IPS-15b (cell line): ENCODE measurements around the gene SLC16A10.
"Not testable (repeated sequence)": the region's sequence is repeated elsewhere in the genome, so short reads cannot be mapped to it uniquely, and the experiment has no call there.

Experiments
- H3K27me3 ChIP-seq: one replicate; pipeline ENCODE4 v1.6.1; 2013; ENCODE audit warnings: low read length; ENCODE audit not compliant: control insufficient read depth, insufficient read depth
- H3K36me3 ChIP-seq: one replicate; pipeline ENCODE4 v1.6.1; 2013; ENCODE audit warnings: low read length; ENCODE audit not compliant: control insufficient read depth, insufficient read depth
- H3K4me1 ChIP-seq: one replicate; pipeline ENCODE4 v1.6.1; 2013; ENCODE audit warnings: mild to moderate bottlenecking, low read length; ENCODE audit not compliant: control insufficient read depth, insufficient read depth
- H3K4me3 ChIP-seq: one replicate; pipeline ENCODE4 v1.5.1; 2013; ENCODE audit warnings: low read depth, low read length
- H3K9ac ChIP-seq: one replicate; pipeline ENCODE4 v1.6.1; 2013; ENCODE audit warnings: low read depth, mild to moderate bottlenecking, low read length
- H3K9me3 ChIP-seq: one replicate; pipeline ENCODE4 v1.6.1; 2013; ENCODE audit warnings: mild to moderate bottlenecking, low read length; ENCODE audit not compliant: control insufficient read depth, insufficient read depth

SLC16A10 gene

DNA sequence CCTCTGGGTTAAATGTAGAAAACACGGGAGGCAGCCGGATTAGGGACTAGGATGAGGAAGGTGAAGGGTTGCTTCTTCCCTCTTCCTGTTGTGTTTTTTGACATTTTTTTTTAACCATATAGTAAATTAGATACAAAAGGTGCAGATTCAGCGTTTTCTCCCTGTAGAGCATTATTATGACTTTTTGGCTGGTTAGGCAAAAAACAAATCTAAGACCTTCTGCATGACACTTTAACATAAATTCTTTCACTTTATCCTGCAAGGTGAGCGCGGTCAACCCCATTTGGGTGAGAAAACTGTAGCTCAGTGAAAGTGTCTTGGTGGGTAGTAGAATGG lies 1.3 kb downstream of the SLC16A10 start:
- H3K9ac ChIP-seq, result no peak overlapping the region
- H3K27me3 ChIP-seq, result peaks cover 26% of the 10 kb centered on the region
- peak overlapping the region; percentile 65 for H3K4me3 ChIP-seq
- H3K9me3 ChIP-seq, result no peaks in the 10 kb centered on the region
- no peaks in the 10 kb centered on the region for H3K36me3 ChIP-seq
- H3K4me1 ChIP-seq, result peaks cover 17% of the 10 kb centered on the region

DNA sequence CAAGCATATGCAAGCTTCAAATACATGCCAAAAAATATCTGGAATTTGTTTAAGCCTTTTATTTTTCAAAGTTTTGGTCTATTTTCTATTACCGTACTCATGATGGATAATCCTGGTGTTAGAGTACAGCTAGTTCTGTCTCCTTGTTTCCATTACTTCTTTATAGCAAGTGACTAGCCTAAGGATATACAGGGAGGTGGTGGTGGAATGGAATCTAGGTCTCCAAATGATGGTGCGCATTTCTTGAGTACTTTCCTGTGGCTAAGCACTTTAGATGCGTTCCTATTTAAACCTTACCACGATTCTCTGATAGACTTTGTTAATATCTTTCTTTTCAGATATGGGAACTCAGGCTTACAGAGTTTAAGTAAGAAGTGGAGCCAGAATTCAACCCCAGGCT lies 3.5 kb downstream of the SLC16A10 start:
- Histone ChIP-seq H3K27me3 (peaks cover 23% of the 10 kb centered on the region), H3K36me3 (no peaks in the 10 kb centered on the region), H3K9me3 (no peaks in the 10 kb centered on the region), H3K4me3 (no peak overlapping the region), H3K4me1 (peaks cover 17% of the 10 kb centered on the region), H3K9ac (no peak overlapping the region)

DNA sequence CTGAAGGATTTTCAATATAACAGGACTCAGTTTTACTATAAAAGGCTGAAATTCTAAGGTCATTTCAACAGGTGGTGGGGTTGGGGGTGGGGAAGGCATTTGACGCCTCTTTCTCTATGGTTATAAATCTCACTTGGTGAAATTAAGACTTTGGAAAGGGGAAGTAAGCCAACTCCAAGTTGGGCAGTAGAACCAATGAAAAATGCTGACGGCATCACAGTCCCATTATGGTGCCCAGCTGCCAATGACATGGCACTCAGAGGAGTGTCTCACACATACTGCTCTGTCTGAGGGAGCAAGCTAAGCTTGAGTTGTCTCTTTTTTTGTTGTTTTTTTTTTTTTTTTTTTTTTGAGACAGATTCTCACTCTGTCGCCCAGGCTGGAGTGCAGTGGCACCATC lies 4.7 kb downstream of the SLC16A10 start:
- Histone ChIP-seq H3K36me3 (no peaks in the 10 kb centered on the region), H3K4me1 (peaks cover 17% of the 10 kb centered on the region), H3K9me3 (no peaks in the 10 kb centered on the region), H3K27me3 (peaks cover 11% of the 10 kb centered on the region), H3K9ac (no peak overlapping the region), H3K4me3 (no peak overlapping the region)

DNA sequence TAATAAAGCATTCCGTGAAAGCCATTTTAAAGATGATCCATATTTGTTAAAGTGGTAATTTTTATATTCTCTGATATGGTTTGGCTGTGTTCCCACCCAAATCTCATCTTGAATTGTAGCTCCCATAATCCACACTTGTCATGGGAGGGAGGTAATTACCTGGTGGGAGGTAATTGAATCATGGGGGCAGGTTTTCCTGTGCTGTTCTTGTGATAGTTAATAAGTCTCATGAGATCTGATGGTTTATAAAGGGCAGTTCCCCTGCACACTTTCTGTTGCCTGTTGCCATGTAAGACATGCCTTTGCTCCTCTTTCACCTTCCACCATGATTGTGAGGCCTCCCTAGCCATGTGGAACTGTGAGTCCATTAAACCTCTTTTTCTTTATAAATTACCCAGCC lies 8.2 kb downstream of the SLC16A10 start:
- H3K4me3 ChIP-seq, H3K9ac ChIP-seq, H3K36me3 ChIP-seq, H3K9me3 ChIP-seq, H3K4me1 ChIP-seq, H3K27me3 ChIP-seq: not testable (repeated sequence)

DNA sequence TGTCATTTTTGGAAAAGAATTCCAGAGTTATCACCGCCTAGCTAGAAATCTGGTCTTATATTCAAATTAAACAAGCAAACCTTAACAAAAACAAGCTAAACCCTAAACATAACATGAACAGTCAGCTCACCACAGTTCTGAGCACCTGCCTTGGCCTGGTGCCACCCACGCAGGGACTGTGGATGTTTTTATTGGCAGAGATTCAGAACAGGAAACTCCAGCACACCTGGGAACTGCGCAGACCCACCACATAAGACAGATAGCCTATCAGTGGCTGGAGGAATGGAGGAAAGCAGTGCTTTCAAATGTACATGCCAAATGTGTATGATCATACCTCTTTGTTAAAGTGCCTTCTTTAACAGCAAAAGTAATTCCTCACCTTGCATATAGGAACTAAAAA lies 8.9 kb downstream of the SLC16A10 start:
- H3K4me3 ChIP-seq, result no peak overlapping the region
- no peaks in the 10 kb centered on the region for H3K27me3 ChIP-seq
- no peaks in the 10 kb centered on the region for H3K4me1 ChIP-seq
- H3K36me3 ChIP-seq, result no peaks in the 10 kb centered on the region
- H3K9me3 ChIP-seq, result no peaks in the 10 kb centered on the region
- H3K9ac ChIP-seq, result no peak overlapping the region

DNA sequence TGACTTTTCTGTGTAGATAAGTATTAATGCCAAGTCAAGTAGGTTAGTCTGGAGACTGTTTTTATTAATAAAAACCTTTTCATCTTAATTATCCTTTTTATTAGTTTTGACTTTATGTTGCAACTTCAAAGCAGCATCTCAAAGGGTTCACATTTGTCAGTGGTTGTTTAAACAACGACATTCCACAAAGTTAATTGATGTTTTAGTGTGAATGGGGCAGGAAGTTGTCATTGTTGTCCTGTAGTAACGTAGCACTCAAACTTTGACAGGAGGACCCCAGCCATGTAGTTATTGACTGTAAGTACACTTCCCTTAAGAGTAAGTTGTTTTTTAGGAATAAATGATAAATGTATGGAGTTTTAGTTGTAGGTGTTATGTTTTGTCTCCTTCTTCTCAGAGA lies 11.3 kb downstream of the SLC16A10 start:
- H3K36me3 ChIP-seq, result peaks cover 3% of the 10 kb centered on the region
- H3K4me1 ChIP-seq, result no peaks in the 10 kb centered on the region
- H3K9ac ChIP-seq, result no peak overlapping the region
- H3K4me3 ChIP-seq, result no peak overlapping the region
- no peaks in the 10 kb centered on the region for H3K27me3 ChIP-seq
- H3K9me3 ChIP-seq, result no peaks in the 10 kb centered on the region

DNA sequence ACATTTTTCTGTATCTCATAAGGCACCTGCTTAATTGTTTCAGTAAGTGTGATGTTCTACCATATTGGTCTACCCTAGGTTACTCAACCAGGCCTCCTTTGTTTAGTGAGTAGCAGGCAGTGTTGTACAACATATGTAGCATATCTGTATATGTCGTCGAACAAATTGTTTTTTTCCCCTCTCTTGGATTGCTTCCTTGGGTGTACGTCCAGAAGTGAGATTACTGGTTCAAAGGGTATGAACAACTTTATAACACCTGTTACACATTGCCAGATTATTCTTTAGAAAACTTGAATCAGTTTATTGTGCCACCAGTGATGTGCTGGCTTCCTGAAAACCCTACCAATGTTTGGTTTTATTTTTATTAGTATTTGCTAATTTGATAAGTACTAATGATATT lies 14.7 kb downstream of the SLC16A10 start:
- Histone ChIP-seq H3K4me3 (no peak overlapping the region), H3K27me3 (no peaks in the 10 kb centered on the region), H3K9ac (no peak overlapping the region), H3K4me1 (no peaks in the 10 kb centered on the region), H3K9me3 (no peaks in the 10 kb centered on the region), H3K36me3 (peaks cover 3% of the 10 kb centered on the region)

DNA sequence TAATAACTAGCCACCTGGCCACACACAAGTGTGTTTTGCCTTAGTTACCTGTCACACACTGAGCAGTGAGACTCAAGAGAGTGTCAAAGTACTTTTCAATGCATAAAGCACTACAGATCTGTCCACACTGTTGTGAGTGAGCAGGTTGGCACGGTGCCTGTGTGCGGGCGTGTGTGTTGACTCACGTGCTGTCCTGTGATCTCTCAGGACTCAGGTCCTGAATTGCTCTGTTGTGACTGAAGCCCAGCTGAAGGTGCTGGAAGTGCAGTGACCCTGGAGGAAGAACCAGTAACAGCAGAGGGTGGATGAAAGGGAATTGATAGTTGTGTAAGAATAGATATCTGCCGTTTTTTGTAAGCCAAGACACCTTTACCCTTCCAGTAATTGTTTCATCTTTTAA lies 18.3 kb downstream of the SLC16A10 start:
- no peak overlapping the region for H3K9ac ChIP-seq
- peaks cover 5% of the 10 kb centered on the region for H3K9me3 ChIP-seq
- no peak overlapping the region for H3K4me3 ChIP-seq
- peaks cover 3% of the 10 kb centered on the region for H3K36me3 ChIP-seq
- no peaks in the 10 kb centered on the region for H3K27me3 ChIP-seq
- no peaks in the 10 kb centered on the region for H3K4me1 ChIP-seq

DNA sequence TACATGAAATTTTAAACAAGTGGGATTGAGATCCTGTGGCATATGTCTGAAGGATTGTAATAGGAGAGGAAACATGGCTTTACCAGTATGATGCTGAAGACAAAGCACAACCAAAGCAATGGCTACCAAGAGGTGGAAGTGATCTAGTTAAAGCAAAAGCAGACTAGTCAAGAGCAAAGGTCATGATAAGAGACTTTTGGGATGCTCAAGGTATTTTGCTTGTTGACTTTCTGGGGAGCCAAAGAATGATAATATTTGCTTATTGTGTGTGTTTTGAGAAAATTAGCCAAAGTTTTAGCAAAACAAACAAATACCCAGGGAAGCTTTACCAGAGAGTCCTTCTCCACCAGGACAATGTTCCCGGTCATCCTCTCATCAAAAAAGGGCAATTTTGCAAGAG lies 20.3 kb downstream of the SLC16A10 start:
- Histone ChIP-seq H3K4me1 (no peaks in the 10 kb centered on the region), H3K9ac (no peak overlapping the region)

DNA sequence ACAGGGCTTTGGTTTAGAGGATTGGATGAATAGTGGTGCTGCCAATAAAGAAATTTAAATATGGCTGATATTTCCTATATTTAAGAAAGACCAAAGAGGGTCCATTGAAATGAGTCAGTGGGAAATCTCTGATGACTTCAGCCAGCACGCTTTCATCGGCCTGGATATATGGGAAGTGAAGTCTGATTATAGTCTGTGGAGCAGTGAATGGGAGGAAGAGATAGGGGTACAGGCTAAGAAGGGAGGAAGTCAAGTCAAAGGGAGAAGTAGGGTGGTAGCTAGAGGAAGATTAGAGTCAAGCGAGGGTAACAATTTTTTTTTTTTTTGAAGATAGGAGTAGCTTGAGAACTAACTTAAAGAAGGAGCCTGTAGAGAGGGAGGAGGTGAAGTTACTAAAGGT lies 22.7 kb downstream of the SLC16A10 start:
- Histone ChIP-seq H3K36me3 (no peaks in the 10 kb centered on the region), H3K4me1 (peaks cover 11% of the 10 kb centered on the region), H3K9ac (no peak overlapping the region), H3K9me3 (peaks cover 5% of the 10 kb centered on the region), H3K4me3 (no peak overlapping the region), H3K27me3 (no peaks in the 10 kb centered on the region)

More for the DNA sequence above, 20.3 kb downstream of the SLC16A10 start:
- Histone ChIP-seq H3K9me3 (peaks cover 5% of the 10 kb centered on the region), H3K36me3 (peaks cover 3% of the 10 kb centered on the region), H3K4me3 (no peak overlapping the region), H3K27me3 (no peaks in the 10 kb centered on the region)

DNA sequence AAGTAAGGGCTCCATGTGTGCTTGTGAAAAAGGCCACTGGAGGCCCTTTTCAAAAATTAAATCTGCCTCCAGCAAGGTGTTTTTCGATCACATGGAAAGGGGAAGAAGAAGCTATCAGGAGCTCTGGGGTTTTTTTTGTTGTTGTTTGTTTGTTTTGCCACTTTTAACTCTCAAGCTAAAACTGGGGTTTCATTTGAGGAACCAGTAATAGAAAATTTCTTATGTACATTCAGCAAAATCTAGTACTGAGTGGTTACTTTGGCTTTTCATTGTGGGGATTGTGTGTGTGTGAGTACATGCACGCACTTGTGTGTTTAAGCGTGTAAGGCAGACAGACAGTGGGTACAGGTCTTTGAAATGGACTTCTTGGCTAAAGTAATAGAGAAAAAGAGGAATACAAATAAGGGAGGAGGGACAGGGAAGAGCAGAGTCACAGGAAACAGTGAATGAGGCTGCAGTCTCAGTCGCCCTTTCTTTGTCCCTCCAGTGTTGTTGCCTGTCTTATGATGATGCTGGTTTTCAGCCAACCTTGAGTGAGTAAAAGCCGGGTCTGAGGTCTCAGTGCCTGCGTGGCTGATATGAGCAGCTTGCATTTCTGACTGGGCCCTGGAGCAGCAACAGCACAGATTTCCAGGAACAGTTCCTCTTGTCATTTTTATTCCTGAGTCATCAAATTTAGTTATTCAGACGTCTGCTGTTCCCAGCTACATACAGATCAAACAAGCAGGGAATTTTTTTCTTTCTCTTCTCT lies 26.2 kb downstream of the SLC16A10 start:
- H3K27me3 ChIP-seq, result no peaks in the 10 kb centered on the region
- no peak overlapping the region for H3K4me3 ChIP-seq
- no peaks in the 10 kb centered on the region for H3K36me3 ChIP-seq
- no peaks in the 10 kb centered on the region for H3K9me3 ChIP-seq
- H3K4me1 ChIP-seq, result peaks cover 11% of the 10 kb centered on the region
- H3K9ac ChIP-seq, result peak overlapping the region; percentile 27

DNA sequence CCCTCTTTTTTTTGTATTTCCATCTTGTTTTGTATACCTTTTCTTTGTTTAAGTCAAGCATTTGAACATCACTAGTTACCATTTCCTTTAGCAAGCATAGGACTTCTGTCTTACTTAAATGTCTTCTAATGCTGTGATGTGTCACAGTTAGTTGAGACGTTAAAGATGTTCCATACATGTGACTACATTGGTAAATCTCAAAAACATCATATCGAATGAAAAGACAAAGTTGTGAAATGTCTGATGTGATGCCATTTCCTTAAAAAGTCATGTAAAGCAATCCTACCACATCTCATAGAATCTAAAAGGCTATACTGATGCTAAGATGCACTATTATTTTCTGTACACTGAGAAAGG lies 26.8 kb downstream of the SLC16A10 start:
- H3K36me3 ChIP-seq, result no peaks in the 10 kb centered on the region
- H3K27me3 ChIP-seq, result no peaks in the 10 kb centered on the region
- peaks cover 11% of the 10 kb centered on the region for H3K4me1 ChIP-seq
- no peak overlapping the region for H3K4me3 ChIP-seq
- no peak overlapping the region for H3K9ac ChIP-seq
- H3K9me3 ChIP-seq, result no peaks in the 10 kb centered on the region
